ENCODE measurements around the gene C22orf39.
A peak's percentile ranks its signal among the peaks of the same experiment; 100 is the strongest.

C22orf39 gene

DNA sequence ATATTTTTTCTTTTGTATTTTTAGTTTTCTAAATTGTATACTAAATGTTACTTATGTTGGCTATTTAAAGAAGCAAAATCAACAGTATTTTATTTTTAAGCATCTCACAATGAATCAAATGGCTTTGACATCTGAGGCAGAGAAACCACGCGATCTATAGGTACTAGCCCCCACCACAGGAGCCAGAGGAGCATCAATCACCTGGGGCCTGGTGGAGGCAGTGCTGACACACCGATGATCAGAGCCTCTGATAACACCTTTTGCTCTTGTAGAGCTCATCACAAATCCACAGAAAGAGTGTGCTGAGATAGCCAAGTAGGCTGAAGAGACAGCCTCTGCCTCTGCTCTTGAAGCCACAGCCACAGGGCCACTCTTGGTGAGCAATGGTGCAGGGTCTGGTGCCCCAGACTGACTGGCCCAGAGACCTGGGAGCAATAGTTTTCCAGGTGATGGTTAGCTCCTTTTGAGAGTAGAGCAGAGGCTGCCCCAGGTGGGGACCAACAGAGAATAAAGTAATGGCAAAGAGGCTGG lies 41.2 kb downstream of the C22orf39 start:
- H3K4me3 Mint-ChIP-seq, result no peak overlapping the region
- H3K27ac Mint-ChIP-seq, result peak overlapping the region in 1 of 2 donors; percentile 59
- H3K9me3 Mint-ChIP-seq, result no peaks in the 10 kb centered on the region
- no peaks in the 10 kb centered on the region for H3K4me1 Mint-ChIP-seq
- H3K27me3 Mint-ChIP-seq, result no peaks in the 10 kb centered on the region
- ATAC-seq (no peak), DNase-seq (no peak)

DNA sequence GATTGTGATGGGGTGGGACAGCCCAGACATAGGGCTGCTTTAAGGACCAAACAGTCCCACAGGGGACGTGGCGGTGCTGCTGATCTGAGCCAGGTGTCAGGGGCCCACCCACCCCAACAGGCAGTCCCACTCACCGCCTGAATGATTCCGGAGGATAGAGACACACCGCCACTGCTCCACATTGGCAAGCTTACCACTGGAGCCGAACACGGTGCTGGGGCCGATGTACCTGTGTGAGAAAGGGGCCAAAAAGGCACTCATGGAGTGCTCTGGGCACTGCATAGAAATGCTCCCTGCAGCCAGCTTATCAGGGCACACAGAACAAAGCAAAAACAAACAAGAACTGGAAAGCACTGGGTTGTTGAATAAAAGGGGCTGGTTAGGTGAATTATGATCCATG lies 41.9 kb downstream of the C22orf39 start:
- Mint-ChIP-seq H3K27ac (no peak overlapping the region), H3K4me3 (no peak overlapping the region), H3K27me3 (no peaks in the 10 kb centered on the region), H3K4me1 (no peaks in the 10 kb centered on the region), H3K9me3 (no peaks in the 10 kb centered on the region)
- no peak for DNase-seq
- no peak for ATAC-seq

DNA sequence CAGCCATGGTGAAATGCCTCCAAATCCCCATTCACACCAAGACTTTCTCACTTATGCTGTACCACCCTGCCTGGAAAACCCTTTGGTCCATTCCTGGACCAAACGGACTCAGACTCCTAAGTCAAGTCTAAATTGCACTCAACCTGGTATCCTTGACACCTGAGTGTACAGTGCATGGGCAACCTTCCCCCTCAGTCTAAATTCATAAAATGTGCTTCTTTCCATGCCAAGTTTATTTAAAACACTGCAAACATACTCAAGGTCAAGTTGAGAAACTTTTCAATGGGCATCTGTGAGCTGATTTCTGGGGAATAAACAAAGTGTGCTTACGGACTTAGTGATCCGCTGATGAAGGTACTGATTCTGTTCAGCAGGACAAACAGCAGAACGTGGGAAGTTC lies 42.4 kb downstream of the C22orf39 start:
- Mint-ChIP-seq H3K9me3 (no peaks in the 10 kb centered on the region), H3K4me1 (no peaks in the 10 kb centered on the region), H3K27ac (no peak overlapping the region), H3K4me3 (no peak overlapping the region), H3K27me3 (no peaks in the 10 kb centered on the region)
- DNase-seq, result no peak
- ATAC-seq, result no peak

DNA sequence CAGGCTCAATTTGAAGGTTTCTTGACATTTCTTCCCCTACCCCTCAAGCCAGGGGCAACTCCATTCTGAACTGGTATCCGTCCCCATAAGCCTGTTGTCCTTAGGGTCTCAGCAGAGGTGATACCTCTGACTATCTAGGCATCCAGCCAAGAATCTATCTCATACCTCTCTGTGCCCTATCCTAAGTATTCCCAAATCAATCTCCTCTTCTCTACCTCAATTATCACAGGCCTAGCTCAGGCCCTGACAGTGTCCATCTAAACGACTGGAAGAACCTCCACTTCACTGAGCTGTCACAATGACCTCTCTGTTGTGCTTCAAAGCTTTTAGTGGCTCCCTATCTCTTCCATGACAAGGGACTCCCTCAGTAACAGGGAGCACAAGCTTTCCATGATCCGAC lies 42.8 kb downstream of the C22orf39 start:
- Mint-ChIP-seq H3K27me3 (no peaks in the 10 kb centered on the region), H3K4me1 (no peaks in the 10 kb centered on the region), H3K4me3 (no peak overlapping the region), H3K9me3 (no peaks in the 10 kb centered on the region), H3K27ac (no peak overlapping the region)
- DNase-seq, result no peak
- ATAC-seq, result no peak

DNA sequence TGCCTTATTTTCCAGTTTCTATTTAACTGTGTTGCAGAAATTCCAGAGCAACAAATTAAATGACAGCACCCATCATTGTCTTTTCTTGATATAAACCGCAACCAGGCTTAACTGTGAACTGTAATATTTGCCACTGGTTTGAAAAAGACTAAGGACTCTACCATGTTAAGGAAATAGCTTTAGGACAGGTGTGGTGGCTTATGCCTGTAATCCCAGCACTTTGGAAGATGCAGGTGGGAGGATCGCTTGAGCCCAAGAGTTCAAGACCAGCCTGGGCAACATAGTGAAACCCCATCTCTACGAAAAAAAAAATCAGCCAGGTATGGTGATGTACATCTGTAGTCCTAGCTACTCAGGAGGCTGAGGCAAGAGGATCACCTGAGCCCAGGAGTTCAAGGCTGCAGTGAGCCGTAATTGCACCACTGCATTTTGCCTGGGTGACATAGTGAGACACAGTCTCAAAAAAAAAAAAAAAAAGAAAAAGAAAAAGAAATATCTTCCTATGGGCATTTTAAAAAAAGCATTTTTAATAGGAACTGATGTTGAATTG lies 44.8 kb downstream of the C22orf39 start:
- DNase-seq, result no peak
- Mint-ChIP-seq H3K4me1 (no peaks in the 10 kb centered on the region), H3K27me3 (no peaks in the 10 kb centered on the region), H3K9me3 (no peaks in the 10 kb centered on the region), H3K4me3 (no peak overlapping the region), H3K27ac (peak overlapping the region in 1 of 2 donors; percentile 40)
- ATAC-seq, result no peak

DNA sequence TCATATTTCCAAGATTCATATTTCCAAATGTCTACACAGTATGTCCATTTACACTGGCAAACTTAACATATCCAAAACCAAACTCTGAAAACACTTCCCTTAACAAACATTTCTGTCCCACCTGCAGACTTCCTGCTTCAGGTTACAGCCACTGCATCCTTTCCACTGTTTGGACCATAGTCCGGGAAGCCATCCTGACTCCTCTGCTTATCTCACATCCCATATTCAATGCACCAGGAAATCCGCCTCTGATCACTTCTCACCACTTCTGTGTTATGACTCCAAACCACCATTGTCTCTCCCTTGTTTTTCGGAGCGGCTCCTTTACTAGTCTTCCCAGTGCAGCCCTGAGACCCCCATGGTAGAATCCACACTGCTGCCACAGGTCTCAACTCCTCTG lies 46.0 kb downstream of the C22orf39 start:
- H3K27ac Mint-ChIP-seq, result peak overlapping the region in 1 of 2 donors; percentile 54
- H3K4me3 Mint-ChIP-seq, result no peak overlapping the region
- DNase-seq (no peak), ATAC-seq (no peak)
- no peaks in the 10 kb centered on the region for H3K4me1 Mint-ChIP-seq
- H3K9me3 Mint-ChIP-seq, result no peaks in the 10 kb centered on the region
- H3K27me3 Mint-ChIP-seq, result no peaks in the 10 kb centered on the region

DNA sequence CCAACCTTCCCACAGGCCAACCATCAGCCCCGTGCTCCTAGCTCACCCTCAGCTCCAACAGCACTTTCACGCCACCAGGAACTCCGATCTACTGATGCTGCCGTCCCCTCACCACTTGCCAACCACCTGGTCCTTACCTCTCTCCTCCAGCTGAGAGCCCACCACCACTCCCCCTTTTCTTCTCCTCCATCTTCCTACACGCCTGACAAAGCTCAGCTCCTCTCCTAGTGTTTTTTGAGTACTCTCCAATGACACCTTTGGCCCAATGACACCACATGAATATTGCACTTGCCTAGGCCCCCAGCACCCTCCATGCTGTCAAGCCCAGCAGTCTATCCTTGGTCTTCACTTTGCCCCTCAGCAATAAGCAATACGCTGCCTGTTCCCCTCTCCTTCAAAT lies 46.6 kb downstream of the C22orf39 start:
- no peak for ATAC-seq
- H3K27ac Mint-ChIP-seq, result peak overlapping the region in 1 of 2 donors; percentile 3
- no peaks in the 10 kb centered on the region for H3K4me1 Mint-ChIP-seq
- no peaks in the 10 kb centered on the region for H3K9me3 Mint-ChIP-seq
- H3K27me3 Mint-ChIP-seq, result no peaks in the 10 kb centered on the region
- no peak overlapping the region for H3K4me3 Mint-ChIP-seq
- DNase-seq, result no peak

DNA sequence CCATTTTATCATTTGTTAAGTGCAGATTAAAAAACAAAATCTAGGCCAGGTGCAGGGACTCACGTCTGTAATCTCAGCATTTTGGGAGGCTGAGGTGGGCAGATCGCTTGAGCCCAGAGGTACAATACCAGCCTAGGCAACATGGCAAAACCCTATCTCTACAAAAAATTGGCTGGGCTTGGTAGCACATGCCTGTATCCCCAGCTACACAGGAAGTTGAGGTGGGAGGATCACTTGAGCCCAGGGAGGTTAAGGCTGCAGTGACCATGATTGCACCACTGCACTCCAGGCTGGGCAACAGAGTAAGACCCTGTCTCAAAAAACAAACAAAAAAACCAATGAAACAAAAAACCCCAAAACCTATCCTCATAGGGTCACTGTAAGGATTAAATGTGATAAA lies 48.9 kb downstream of the C22orf39 start:
- Mint-ChIP-seq H3K9me3 (no peaks in the 10 kb centered on the region), H3K27me3 (no peaks in the 10 kb centered on the region), H3K4me3 (no peak overlapping the region), H3K27ac (no peak overlapping the region), H3K4me1 (no peaks in the 10 kb centered on the region)
- no peak for DNase-seq
- ATAC-seq, result no peak

DNA sequence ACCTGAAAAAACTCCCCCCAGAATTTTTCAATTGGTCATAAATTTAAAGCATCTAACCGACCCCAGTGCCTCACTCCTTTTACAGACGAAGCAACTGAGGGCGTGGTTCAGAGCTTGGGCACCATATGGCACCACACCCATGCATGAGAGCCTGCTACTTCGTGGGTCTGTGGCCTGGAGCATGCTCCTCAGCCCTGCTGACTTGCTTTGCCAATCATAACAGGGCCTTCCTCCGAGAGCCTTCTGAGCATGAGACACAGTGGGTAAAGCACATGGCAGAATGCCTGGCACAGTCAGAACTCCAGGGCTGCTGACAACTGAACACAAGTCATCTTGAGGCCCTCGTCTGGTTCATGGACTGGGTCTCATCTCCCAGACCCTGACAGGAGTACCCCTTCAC lies 49.3 kb downstream of the C22orf39 start:
- H3K4me3 Mint-ChIP-seq, result no peak overlapping the region
- no peak for ATAC-seq

DNA sequence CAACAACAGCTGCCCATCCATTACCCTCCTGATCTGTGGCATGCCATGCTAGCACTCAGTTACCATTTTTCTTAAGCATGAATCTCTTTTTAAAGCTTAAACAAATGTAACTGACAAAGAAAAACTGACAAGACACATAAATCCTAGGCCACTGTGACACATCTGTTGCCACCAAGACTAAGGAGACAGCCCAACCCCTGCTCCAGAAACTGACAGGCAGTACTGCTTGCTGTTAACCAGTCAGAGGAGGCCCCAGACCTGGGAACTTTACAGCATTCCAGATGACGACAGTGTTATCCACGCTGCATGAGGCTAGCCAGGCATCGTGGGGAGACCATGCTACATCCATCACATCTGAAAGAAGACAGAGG lies 49.8 kb downstream of the C22orf39 start:
- no peak for ATAC-seq
- Mint-ChIP-seq H3K27ac (no peak overlapping the region), H3K9me3 (no peaks in the 10 kb centered on the region), H3K27me3 (no peaks in the 10 kb centered on the region), H3K4me1 (no peaks in the 10 kb centered on the region), H3K4me3 (no peak overlapping the region)
- DNase-seq, result no peak

More for the DNA sequence above, 49.3 kb downstream of the C22orf39 start:
- no peaks in the 10 kb centered on the region for H3K9me3 Mint-ChIP-seq
- H3K4me1 Mint-ChIP-seq, result no peaks in the 10 kb centered on the region
- no peak for DNase-seq
- no peak overlapping the region for H3K27ac Mint-ChIP-seq
- no peaks in the 10 kb centered on the region for H3K27me3 Mint-ChIP-seq

DNA sequence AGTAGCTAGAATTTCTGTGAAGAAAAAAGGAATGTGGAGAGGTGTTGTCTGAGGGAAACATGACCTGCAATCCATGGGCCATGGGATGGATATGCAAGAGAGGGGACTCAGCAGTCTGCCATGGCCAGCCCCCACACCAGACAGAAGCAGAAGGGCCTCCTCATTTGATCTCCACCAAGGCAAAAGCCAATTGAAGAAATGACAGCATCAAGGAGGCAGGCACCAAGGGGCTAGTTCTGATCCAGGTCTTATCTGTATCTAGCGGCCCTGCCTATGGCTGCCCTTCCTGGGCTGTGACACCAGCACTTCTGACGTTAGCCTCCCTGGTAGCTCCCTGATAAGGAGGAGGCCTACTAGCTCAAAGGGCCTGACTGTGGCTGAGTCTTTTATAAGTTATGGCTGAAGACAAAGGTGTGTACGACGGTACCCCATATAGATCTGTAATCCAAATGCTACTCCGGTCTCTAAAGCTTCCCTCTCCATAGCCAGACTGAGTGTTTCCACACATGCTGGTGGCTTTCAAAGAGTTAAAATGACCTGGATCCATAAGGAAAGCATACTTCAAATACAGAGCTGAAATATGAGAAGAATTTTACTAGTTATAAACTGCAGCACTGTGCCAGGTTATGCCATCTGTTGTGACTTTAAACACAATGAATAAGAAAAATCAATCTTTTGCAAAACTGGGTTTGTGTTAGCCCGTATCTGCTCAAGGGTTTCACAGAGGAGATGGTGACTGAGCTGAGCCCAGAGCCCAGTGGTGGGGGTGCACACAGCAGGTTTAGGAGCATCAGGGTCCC lies 50.4 kb downstream of the C22orf39 start:
- DNase-seq, result no peak
- Mint-ChIP-seq H3K4me1 (no peaks in the 10 kb centered on the region), H3K27me3 (no peaks in the 10 kb centered on the region), H3K27ac (no peak overlapping the region), H3K9me3 (no peaks in the 10 kb centered on the region), H3K4me3 (no peak overlapping the region)
- ATAC-seq, result no peak

DNA sequence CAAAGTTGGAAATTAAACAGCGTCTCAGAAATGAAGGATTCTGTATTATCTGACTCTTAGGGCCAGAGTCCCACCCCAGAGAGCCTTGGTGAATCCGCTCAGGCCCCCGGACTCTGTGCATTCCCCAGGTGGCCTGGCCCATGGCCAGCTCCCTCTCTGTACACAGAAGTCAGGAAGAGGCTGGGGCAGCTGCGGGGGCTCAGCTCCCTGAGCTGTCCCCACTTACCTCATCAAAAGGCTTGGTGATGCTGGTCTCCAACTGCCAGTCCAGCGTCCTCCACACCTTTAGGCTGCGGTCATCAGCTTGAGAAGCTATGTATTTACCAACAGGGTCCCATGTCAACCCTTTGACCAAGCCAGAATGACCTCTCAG lies 51.0 kb downstream of the C22orf39 start:
- no peak overlapping the region for H3K4me3 Mint-ChIP-seq
- no peaks in the 10 kb centered on the region for H3K27me3 Mint-ChIP-seq
- DNase-seq (no peak), ATAC-seq (no peak)
- no peaks in the 10 kb centered on the region for H3K4me1 Mint-ChIP-seq
- H3K27ac Mint-ChIP-seq, result no peak overlapping the region
- H3K9me3 Mint-ChIP-seq, result no peaks in the 10 kb centered on the region

DNA sequence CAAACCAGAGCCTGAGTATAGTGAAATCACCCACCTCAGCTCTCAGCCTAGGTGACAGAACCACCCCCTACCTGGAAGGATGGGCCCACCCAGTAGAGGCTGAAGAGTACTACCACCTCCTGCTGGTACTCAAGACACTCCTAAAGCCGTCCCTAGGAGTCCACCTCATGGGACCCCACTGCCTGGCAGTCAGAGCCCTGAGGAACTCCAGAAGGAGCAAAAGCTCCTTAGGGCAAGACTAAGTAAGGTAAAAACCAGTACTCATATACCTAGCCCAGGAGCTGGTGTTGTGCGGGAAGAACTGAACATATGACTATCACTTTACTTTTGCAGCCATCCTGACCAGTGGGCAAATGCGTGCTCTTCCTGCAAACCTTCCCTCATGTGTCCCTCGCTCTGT lies 52.2 kb downstream of the C22orf39 start:
- DNase-seq, result no peak
- ATAC-seq, result no peak
- Mint-ChIP-seq H3K4me1 (no peaks in the 10 kb centered on the region), H3K27ac (no peak overlapping the region), H3K4me3 (no peak overlapping the region), H3K27me3 (no peaks in the 10 kb centered on the region), H3K9me3 (no peaks in the 10 kb centered on the region)

DNA sequence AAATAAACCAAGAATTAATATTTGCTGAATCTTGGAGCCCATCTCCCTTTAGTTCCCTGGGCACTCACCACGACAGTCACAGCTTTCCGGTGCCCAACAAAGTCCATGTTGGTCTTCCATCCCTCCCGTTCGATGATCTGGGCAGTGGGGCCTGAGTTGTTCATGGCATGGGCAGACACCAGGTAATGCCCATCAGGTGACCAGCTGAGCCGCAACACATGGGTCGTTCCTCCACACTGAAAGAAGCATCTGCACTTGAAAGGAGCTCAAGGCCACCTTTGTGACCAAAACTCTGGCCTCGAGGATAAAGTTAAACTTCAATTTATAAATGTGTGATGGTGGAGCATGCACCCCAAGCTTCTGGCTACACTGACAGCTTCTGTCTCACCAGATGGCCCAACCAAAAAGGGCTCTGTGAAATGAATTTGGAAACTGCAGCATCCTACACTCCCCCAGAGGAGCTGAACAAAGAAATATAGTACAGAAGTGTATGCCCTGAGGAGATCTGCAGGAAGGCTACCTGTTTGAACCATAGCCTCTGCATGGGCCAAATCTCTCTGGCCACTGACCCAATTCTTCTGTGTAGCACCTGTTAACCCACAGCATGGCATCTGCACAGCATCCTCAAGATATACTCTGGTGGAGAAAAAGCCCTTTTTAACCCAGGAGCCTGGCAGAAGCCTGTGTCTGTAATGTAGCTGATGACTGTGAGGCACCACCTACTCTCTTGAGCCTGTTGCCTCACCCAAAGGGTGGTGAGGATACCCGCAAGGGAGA lies 53.0 kb downstream of the C22orf39 start:
- Mint-ChIP-seq H3K27ac (peak overlapping the region in 1 of 2 donors; percentile 62), H3K9me3 (no peaks in the 10 kb centered on the region), H3K4me1 (no peaks in the 10 kb centered on the region), H3K4me3 (no peak overlapping the region), H3K27me3 (no peaks in the 10 kb centered on the region)
- DNase-seq (no peak), ATAC-seq (no peak)

DNA sequence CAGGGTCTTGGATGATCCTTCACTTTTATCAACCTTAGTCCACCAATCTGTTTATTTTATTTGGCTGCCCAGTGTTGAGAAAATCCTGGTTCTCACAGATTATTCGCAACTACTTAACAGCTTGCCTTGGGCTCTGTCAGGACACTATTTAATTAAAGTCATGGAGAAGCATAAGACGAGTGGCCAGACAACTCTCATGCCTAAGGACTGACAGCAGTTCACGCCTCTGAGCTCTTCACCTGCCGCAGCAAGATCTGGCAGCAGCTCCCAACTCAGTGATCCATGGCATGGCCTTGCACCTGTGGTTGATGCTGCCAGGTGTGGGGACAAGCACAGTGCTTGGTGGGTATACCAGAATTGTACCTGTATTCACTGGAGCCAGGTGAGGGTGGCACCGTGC lies 53.8 kb downstream of the C22orf39 start:
- no peak for ATAC-seq
- H3K4me1 Mint-ChIP-seq, result no peaks in the 10 kb centered on the region
- DNase-seq, result no peak
- no peak overlapping the region for H3K4me3 Mint-ChIP-seq
- H3K9me3 Mint-ChIP-seq, result no peaks in the 10 kb centered on the region
- H3K27ac Mint-ChIP-seq, result no peak overlapping the region
- H3K27me3 Mint-ChIP-seq, result no peaks in the 10 kb centered on the region

Measured in stimulated activated naive CD8-positive, alpha-beta T cell treated with anti-CD3 and anti-CD28 coated beads, Interleukin-15, amount 100 ng/mL, for 72 hours (primary cell).